Fibroblast of lung (primary cell): Measurements from ENCODE around the gene TMEM52B.

ENCODE experiments used
- EZH2 ChIP-seq: IDR thresholded peaks from 2 replicates; pipeline ENCODE4 v1.5.1; 2012; ENCODE audit warnings: low read length, control low read depth, mild to moderate bottlenecking; ENCODE audit errors: missing control alignments
- TF ChIP-seq, protein P1 (sequence below), 2 donors: IDR thresholded peaks in 1 of 2; conservative IDR thresholded peaks in 1 of 2; 1 replicate in 1 of 2; 2 replicates in 1 of 2; pipeline ENCODE4 v1.5.1; 2011 to 2012; ENCODE audit warnings: low read length in 2 of 2, control low read depth in 1 of 2, inconsistent platforms in 1 of 2, low read depth in 1 of 2, mild to moderate bottlenecking in 1 of 2

DNA sequence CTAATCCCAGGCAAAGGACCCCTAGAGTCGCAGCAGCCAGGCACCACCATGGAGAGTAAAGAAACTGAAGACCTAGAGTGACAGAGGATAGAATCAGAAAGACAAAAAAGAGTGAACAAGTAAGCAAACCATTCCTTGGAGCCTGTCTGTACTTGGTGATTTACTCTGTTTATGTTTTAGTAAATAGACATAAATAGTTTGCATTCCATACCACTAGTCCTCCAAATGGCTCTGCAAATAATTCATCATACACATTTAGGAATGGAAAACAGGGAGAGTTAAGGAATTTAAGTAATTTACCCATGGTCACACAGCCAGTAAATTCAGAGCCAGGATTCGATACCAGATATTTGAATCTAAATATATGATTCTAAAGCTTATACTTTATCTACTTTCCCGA lies 9.7 kb upstream of the TMEM52B start:
- TF ChIP-seq, protein P1, sequence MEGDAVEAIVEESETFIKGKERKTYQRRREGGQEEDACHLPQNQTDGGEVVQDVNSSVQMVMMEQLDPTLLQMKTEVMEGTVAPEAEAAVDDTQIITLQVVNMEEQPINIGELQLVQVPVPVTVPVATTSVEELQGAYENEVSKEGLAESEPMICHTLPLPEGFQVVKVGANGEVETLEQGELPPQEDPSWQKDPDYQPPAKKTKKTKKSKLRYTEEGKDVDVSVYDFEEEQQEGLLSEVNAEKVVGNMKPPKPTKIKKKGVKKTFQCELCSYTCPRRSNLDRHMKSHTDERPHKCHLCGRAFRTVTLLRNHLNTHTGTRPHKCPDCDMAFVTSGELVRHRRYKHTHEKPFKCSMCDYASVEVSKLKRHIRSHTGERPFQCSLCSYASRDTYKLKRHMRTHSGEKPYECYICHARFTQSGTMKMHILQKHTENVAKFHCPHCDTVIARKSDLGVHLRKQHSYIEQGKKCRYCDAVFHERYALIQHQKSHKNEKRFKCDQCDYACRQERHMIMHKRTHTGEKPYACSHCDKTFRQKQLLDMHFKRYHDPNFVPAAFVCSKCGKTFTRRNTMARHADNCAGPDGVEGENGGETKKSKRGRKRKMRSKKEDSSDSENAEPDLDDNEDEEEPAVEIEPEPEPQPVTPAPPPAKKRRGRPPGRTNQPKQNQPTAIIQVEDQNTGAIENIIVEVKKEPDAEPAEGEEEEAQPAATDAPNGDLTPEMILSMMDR (conservative IDR thresholded peaks at IDR 0.05 in 1 of 2, IDR thresholded peaks at IDR 0.05 in 1 of 2; ENCODE audit: low read depth in 1 of 2, low read length in 2 of 2) = no peak
- TF ChIP-seq EZH2 = no peak
